HG03521 (cell line): Measurements from ENCODE around the gene NOC2L.

Experiments used
- ATAC-seq: cut with Tn5 transposase; IDR thresholded peaks from one replicate; pipeline ENCODE4 v1.9.1; 2021; ENCODE audit warnings: mild to moderate bottlenecking, moderate library complexity; ENCODE audit not compliant: unreplicated experiment

The NOC2L gene

GRCh38 chr1:917466-918091 is 41.5 kb downstream of the NOC2L start:
- no peak for ATAC-seq

- no peak for ATAC-seq
Observed at GRCh38 chr1:917076-917459, 42.0 kb downstream of the NOC2L start.

GRCh38 chr1:916173-917075 is 42.6 kb downstream of the NOC2L start:
- no peak for ATAC-seq

- no peak for ATAC-seq
Observed at GRCh38 chr1:915295-916172, 43.5 kb downstream of the NOC2L start.

- ATAC-seq, result no peak
Observed at GRCh38 chr1:914891-915280, 44.2 kb downstream of the NOC2L start.

- no peak for ATAC-seq
Observed at GRCh38 chr1:914131-914890, 44.7 kb downstream of the NOC2L start.

- no peak for ATAC-seq
Observed at GRCh38 chr1:913491-914130, 45.4 kb downstream of the NOC2L start.

GRCh38 chr1:912740-913301 is 46.2 kb downstream of the NOC2L start:
- no peak for ATAC-seq

- ATAC-seq, result no peak
Observed at GRCh38 chr1:911875-912739, 46.9 kb downstream of the NOC2L start.

GRCh38 chr1:910881-911721 is 48.0 kb downstream of the NOC2L start:
- ATAC-seq, result no peak

- ATAC-seq, result no peak
Observed at GRCh38 chr1:910311-910880, 48.7 kb downstream of the NOC2L start.

- ATAC-seq, result no peak
Observed at GRCh38 chr1:909861-910310, 49.2 kb downstream of the NOC2L start.

- ATAC-seq, result no peak
Observed at GRCh38 chr1:908661-909060, 50.4 kb downstream of the NOC2L start.

GRCh38 chr1:907611-908451 is 51.2 kb downstream of the NOC2L start:
- no peak for ATAC-seq

- no peak for ATAC-seq
Observed at GRCh38 chr1:906600-907420, 52.2 kb downstream of the NOC2L start.
